ENCODE data around the gene KDM6B. TPM values are rescaled to one million over a fixed set of nuclear protein-coding genes. Genes with fewer than 3 reads are reported as not detected.

KDM6B gene
- total and polyA plus RNA-seq, 9 of the 15 experiments (the other 6 are each of a cell fraction or from before 2014, with no cell fraction given), result 0.01 to 22.9 (median 2.2) TPM

GRCh38 chr17:7816926-7817642, 16.9 kb upstream of the KDM6B start:
- Histone ChIP-seq H3K9me1 (ENCODE audit: control insufficient read depth, insufficient read depth, low read length) (no peaks in the 10 kb centered on the region), H3K4me3 (no peak overlapping the region), H3K9me3 (replicated peaks; ENCODE audit: control insufficient read depth, insufficient read depth, low read depth, low read length) (no peaks in the 10 kb centered on the region), H3K27me3 (ENCODE audit: control insufficient read depth in 2 of 2, insufficient read depth in 2 of 2, low read length in 2 of 2) (peaks cover 15 to 61% of the 10 kb centered on the region in 2 experiments), H4K20me1 (replicated peaks; ENCODE audit: control insufficient read depth, insufficient read depth, low read length) (no peaks in the 10 kb centered on the region; the same call in 1 of the 2 replicates), H3K79me2 (ENCODE audit: control insufficient read depth, insufficient read depth, low read length) (no peaks in the 10 kb centered on the region), H3K4me2 (ENCODE audit: insufficient read depth, low read length) (no peak overlapping the region), H3K4me1 (replicated peaks in 1 of 2; ENCODE audit: control insufficient read depth in 2 of 2, insufficient read depth in 2 of 2, low read length in 2 of 2) (no peaks in the 10 kb centered on the region; a peak in 1 of 5 replicates), H2AFZ (ENCODE audit: low read depth, low read length) (no peak overlapping the region), H3K27ac (ENCODE audit: extremely low read depth, low read depth, low read length) (no peak overlapping the region), H3K36me3 (ENCODE audit: control insufficient read depth, insufficient read depth, low read length) (no peaks in the 10 kb centered on the region), H3K9ac (ENCODE audit: insufficient read depth in 1 of 2, low read depth in 2 of 2, low read length in 2 of 2) (no peak overlapping the region)
- ChIA-PET POLR2A (interaction anchor here (0.6 to 1.4 kb wide), 4 partner anchors 8 to 35 kb away, joined by 3 to 6 read pairs (median 3); no protein-coding TSS in a partner anchor), CTCF (ENCODE audit: low intra/inter-chr PET ratio) (no interaction called here)
- no TSS peak for BruUV-seq (replicated peaks)
- intact Hi-C loops (cut with micrococcal nuclease), result no loop called here
- in situ Hi-C loops (cut with MboI), result no loop called here
- ATAC-seq, result no peak
- 11% methylated on average over 7 of the region's 10 CpGs for WGBS (ENCODE audit: insufficient coverage, low coverage, missing lambda C conversion rate)
- no peak for DNase-seq (ENCODE audit: extremely low read depth in 1 of 4, low spot score in 3 of 4)
- FAIRE-seq, result no peak
- no peak for TF ChIP-seq ZNF76 (CRISPR knock-in tag; IDR thresholded peaks at IDR 0.05; ENCODE audit: borderline replicate concordance)
- TF ChIP-seq HSF4 (CRISPR knock-in tag; IDR thresholded peaks at IDR 0.05; ENCODE audit: borderline replicate concordance), result no peak
- no peak for TF ChIP-seq ZNF740 (CRISPR knock-in tag; IDR thresholded peaks at IDR 0.05)
- TF ChIP-seq ZNF740 (tag; IDR thresholded peaks at IDR 0.05), result no peak
- no peak for TF ChIP-seq ZNF668 (CRISPR knock-in tag; IDR thresholded peaks at IDR 0.05)
- no peak for TF ChIP-seq DDX20 (tag; IDR thresholded peaks at IDR 0.05; ENCODE audit: low read depth)
- TF ChIP-seq DIDO1 (tag; IDR thresholded peaks at IDR 0.05; ENCODE audit: low read depth), result no peak
- no peak for TF ChIP-seq NCOA6 (IDR thresholded peaks at IDR 0.05)
- TF ChIP-seq ZNF589 (CRISPR knock-in tag; IDR thresholded peaks at IDR 0.05; ENCODE audit: low read depth), result no peak
- TF ChIP-seq SOX6 (IDR thresholded peaks at IDR 0.05), result no peak
- TF ChIP-seq MYC (IDR thresholded peaks at IDR 0.05; ENCODE audit: low read depth, low read length), result no peak
- TF ChIP-seq MYC (CRISPR knock-in tag; IDR thresholded peaks at IDR 0.05; ENCODE audit: borderline replicate concordance, low read depth), result no peak
- no peak for TF ChIP-seq CTCF (IDR thresholded peaks at IDR 0.05 in 2 of 3, conservative IDR thresholded peaks at IDR 0.05 in 1 of 3; ENCODE audit: insufficient read depth in 2 of 3, low read depth in 1 of 3, low read length in 3 of 3)
- TF ChIP-seq ZNF655 (CRISPR knock-in tag; IDR thresholded peaks at IDR 0.05), result no peak
- TF ChIP-seq RBBP5 (IDR thresholded peaks at IDR 0.05; ENCODE audit: borderline replicate concordance, insufficient read depth, low read length, poor library complexity, severe bottlenecking), result no peak

Measured in K562 (cell line).